Stimulated activated CD4-positive, alpha-beta T cell treated with anti-CD3 and anti-CD28 coated beads, Interleukin-4, amount 100 ng/mL, for 24 hours (primary cell): ENCODE results near the gene CFAP74.
"Not testable (repeated sequence)": the region's sequence is repeated elsewhere in the genome, so short reads cannot be mapped to it uniquely, and the experiment has no call there.

ENCODE experiments used
- DNase-seq: peaks from one replicate; pipeline ENCODE4 v3.0.0-alpha.2; 2020

The CFAP74 gene

DNA sequence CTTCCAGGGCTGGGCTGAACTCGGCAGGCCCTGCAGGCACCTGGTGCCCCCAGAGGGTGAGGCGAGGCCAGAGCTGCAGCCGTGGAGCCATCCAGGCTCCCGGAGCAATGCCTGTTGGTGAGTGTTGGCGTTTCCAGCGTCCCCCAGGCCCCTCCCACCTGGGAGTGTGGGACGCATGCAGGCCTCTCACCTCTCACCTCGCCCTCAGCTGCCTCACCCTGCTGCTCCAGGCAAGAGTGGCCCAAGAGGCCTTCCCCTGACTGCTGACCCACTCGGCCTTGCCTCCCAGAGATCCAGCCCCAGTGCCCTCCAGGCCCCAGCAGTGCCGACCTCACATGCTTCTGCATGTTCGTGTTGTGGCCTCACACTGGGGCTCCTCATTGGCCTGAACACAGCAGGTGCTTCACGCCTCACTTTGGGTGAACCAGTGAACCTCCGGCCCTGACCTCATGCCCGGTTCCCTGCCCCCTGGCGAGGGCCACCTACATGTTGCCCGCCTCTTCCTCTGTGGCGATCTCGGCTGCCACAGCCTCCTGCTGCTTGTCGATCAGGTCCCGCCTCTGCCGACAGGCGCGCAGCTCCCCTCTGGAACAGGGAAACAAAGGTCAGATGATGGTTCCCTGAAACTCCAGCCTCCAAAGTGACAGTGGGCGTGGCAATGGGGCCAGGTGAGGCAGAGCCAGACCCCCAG lies 17.0 kb downstream of the CFAP74 start:
- DNase-seq, result no peak

- DNase-seq, result no peak
These were observed 18.1 kb downstream of the CFAP74 start for GRCh38 chr1:1985375-1986050.

GRCh38 chr1:1984560-1985070 lies 19.0 kb downstream of the CFAP74 start:
- DNase-seq, result no peak

DNA sequence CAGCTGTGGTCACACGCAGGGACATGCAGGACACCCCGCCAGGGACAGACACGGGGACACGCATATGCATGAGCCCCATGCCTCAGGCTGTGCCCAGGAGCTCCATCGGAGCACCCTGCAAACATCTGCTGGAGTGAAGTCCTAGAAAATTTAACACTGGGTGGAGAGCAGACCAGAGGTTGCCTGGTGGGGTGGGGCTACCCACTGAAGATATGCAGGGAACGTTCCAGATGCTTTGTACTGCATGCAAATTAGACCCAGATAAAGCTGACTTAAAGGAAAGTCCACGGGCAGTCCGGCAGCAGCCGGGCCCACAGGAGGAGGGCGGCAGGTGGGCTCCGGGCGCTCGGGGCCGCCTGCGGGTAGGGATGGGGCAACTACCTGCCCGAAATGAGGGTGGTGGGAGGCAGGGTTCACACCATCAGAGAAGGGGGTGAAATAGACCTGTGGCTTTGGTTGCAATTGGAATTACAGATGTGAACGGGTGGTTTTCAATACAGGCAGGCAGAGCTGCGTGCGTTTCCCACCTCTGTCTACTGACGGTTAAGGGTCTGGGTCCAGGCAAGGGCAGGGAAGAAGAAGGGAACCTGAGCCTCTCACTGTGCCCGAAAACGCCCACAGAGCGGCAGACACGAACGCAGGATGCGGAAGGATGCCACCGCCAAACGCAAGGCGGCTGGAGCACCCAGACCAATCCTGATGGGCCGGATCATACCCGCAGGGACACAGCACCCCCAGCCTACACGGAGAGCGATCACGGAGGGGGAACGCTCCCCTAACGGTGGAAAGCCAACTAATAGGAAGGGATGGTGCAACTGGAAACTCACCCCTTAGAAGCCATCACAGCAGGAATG lies 21.0 kb downstream of the CFAP74 start:
- no peak for DNase-seq

DNA sequence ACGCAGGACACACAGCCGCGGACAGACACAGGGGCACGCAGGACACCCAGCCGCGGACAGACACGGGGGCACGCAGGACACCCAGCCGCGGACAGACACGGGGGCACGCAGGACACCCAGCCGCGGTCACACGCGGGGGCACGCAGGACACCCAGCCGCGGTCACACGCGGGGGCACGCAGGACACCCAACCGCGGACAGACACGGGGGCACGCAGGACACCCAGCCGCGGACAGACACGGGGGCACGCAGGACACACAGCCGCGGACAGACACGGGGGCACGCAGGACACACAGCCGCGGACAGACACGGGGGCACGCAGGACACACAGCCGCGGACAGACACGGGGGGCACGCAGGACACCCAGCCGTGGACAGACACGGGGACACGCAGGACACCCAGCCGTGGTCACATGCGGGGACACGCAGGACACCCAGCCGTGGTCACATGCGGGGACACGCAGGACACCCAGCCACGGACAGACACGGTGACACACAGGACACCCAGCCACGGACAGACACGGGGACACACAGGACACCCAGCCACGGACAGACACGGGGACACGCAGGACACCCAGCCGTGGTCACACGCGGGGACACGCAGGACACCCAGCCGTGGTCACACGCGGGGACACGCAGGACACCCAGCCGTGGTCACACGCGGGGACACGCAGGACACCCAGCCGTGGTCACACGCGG lies 21.8 kb downstream of the CFAP74 start:
- not testable (repeated sequence) for DNase-seq

DNA sequence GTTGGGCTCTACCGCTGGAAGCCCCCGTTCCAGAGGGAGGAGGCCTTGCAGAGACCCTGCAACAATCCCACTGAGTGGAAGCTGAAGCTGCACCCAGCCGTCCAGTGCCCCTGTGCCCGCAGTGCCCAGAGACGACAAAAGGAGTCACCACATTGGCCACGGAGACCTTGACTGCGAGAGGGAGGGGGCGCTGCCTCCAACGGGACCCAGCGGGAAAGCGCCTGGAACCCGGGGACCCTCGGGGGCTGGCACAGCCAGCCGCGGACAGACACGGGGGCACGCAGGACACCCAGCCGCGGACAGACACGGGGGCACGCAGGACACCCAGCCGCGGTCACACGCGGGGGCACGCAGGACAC lies 22.5 kb downstream of the CFAP74 start:
- no peak for DNase-seq

- DNase-seq, result no peak
These were observed 23.0 kb downstream of the CFAP74 start for GRCh38 chr1:1980467-1981141.

- DNase-seq, result no peak
These were observed 24.0 kb downstream of the CFAP74 start for GRCh38 chr1:1979482-1980165.

DNA sequence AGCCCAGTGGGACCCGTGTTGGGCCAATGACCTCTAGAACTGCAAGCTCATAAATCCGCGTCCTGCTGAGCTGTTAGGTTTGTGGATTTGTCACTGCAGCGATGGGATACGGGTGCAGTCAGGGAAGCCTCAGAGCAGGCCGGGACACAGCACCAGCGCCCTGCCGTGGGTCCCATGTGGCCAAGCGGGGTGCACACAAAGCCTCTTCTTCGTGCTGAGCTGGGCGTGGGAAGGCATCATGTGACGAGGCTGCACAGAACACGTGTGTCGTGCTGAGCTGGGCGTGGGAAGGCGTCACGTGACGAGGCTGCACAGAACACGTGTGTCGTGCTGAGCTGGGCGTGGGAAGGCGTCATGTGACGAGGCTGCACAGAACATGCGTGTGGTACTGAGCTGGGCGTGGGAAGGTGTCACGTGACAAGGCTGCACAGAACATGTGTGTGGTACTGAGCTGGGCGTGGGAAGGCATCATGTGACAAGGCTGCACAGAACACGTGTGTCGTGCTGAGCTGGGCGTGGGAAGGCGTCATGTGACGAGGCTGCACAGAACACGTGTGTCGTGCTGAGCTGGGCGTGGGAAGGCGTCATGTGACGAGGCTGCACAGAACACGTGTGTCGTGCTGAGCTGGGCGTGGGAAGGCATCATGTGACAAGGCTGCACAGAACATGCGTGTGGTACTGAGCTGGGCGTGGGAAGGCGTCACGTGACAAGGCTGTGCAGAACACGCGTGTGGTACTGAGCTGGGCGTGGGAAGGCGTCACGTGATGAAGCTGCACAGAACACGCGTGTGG lies 24.7 kb downstream of the CFAP74 start:
- not testable (repeated sequence) for DNase-seq

DNA sequence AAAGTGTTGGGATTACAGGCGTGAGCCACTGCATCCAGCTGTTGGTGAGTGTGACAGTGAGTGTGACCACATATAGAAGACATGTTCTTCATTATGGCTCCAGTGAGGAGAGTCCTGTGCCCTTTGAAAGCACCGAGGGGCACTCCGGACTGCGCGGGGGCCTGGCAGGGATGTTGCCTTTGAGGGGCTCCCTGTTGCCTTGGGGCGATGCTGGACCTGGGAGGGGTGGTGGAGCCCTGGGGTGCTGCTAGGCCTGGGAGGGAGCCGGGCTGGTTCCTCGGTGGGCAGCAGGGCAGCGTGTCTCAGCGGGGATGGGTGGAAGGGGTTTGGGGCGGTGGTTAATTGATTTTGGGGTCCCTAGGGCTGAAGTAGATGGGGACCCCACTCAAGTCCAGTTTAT lies 25.5 kb downstream of the CFAP74 start:
- no peak for DNase-seq

DNA sequence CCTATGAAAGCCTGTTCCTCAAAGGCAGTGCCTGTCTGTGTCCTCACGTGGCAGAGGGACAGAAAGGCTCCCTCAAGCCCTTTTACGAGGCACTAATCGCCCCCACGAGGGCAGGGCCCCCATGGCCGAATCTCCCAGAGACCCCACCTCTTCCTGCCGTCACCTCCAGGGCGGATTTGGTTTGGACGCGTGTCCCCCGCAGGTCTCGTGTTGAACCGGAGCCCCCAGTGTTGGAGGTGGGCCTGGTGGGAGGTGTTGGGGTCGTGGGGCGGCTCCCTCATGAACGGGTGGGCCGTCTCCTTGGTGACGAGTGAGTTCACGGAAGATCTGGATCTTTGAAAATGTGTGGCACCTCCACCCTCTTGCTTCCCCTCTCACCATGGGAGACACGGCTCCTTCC lies 27.6 kb downstream of the CFAP74 start:
- no peak for DNase-seq

DNA sequence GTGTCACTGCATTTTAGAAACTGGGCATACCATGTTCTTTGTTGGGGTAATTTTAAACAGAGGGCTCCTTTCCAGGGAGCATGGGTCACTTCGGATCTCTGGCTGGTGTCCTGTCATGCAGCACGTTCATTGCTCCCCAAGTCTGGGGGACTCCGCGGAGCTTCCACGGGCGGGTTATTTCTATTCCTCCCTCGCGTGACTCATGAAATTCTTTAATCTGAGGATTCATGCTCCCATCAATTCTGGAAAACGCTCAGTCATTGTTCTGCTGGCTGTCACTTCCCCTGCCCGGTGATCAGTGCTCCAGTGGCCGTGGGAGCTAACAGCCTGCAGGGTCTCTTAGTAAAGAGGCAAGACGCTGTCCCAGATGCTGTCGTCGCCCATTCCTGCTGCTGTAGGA lies 28.1 kb downstream of the CFAP74 start:
- no peak for DNase-seq

DNA sequence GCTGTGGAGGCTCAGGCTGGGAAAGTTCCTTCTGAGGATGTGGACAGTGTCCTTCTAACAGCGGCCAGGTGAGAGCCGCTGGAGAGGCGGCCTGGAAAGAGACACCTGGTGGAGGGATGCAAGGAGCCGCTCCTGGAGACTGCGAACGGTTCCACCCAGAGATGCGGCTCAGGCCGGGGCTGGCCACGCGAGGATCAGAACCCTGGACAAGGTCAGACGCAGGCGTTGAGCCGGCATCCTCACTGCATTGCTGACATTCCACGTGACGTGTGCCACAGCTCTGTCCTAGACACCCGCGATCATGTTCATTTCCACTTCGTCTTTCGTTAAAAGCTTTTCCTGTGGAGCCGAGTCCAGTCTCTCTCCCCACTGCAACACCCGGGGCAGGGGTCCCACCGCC lies 28.8 kb downstream of the CFAP74 start:
- DNase-seq, result no peak

GRCh38 chr1:1973716-1974642 lies 29.6 kb downstream of the CFAP74 start:
- no peak for DNase-seq

- DNase-seq, result no peak
These were observed 30.4 kb downstream of the CFAP74 start for GRCh38 chr1:1972976-1973715.

- no peak for DNase-seq
These were observed 31.9 kb downstream of the CFAP74 start for GRCh38 chr1:1971688-1972087.

DNA sequence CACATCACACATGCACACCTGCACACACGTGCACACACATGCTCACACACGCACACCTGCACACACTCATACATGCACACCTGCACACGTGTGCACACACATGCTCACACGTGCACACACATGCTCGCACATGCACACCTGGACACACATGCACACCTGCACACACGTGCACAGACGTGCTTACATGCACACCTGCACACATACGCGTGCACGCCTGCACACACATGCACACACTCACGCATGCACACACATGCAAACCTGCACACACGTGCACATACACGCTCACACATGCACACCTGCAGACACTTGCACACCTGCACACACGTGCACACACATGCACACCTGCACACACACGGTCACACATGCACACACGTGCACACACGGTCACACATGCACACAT lies 32.6 kb downstream of the CFAP74 start:
- no peak for DNase-seq

DNA sequence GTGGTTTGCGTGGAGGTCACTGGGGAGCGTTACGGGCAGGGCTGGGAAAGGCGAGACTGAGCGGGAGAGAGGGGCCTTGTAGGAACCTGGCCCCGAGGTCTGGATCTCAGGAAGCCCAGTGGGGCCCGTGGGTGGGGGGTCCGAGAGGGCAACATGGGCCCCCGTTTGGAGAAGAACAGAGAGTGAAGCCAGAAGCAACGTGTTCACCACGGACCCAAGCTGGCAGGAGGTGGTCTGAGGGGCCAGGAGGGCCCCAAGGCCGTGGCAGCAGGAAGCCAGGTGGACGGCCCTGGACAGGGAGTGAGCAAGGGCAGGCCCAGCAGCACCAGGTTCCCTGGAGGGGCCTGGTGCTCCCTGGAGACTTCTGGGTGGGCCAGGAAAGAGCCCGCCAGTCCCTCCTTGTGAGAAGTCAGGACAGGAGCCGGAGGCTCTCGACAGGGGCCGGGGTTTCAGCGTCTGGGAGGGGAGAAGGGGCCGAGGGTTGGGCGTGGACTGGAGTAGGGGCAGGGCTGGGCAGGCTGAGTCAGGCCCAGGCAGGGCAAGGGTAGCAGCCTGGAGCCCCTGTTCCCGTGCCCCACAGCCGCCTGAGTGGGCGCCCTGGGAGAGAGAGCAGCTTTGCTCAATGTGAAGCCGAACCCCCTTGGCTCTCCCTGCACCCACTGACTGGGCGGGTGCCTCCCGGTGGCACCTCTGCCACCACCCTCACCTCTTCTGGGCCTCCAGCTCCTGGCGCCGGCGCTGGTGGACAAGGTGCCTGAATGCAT lies 33.5 kb downstream of the CFAP74 start:
- no peak for DNase-seq
